DOHH2 (cell line): ENCODE measurements around the gene COMMD10.

ENCODE experiments used
- CTCF ChIP-seq: fragments of 200-600 bp; sonication (generic); IDR thresholded peaks from one replicate; pipeline ENCODE4 v1.5.1; 2014; ENCODE audit warnings: antibody characterized with exemption, mild to moderate bottlenecking, low read depth, low read length; ENCODE audit not compliant: poor library complexity, severe bottlenecking
- EZH2phosphoT487 ChIP-seq: fragments of 200-600 bp; sonication (generic); IDR thresholded peaks from 2 replicates; pipeline ENCODE4 v1.6.1; 2017; ENCODE audit warnings: borderline replicate concordance, mild to moderate bottlenecking, antibody characterized with exemption, low read length, moderate library complexity, mixed read lengths

GRCh38 chr5:116144103-116144502 lies 59.3 kb downstream of the COMMD10 start:
- TF ChIP-seq CTCF, result no peak
- TF ChIP-seq EZH2phosphoT487, result no peak
